Stomach smooth muscle (tissue), 2 donors: ENCODE data around the gene GRHL3.

Experiments
- H3K27ac ChIP-seq: one replicate; pipeline ENCODE4 v1.7.0; 2013; ENCODE audit warnings: mild to moderate bottlenecking, low read length, inconsistent platforms
- H3K27me3 ChIP-seq, 2 donors: one replicate each; pipeline ENCODE4 v1.7.0; 2013; ENCODE audit warnings: low read length in 2 of 2; ENCODE audit not compliant: insufficient read depth in 2 of 2, control insufficient read depth in 1 of 2
- H3K36me3 ChIP-seq, 2 donors: one replicate each; pipeline ENCODE4 v1.7.0; 2013; ENCODE audit warnings: low read length in 2 of 2; ENCODE audit not compliant: control insufficient read depth in 2 of 2, insufficient read depth in 2 of 2
- H3K4me1 ChIP-seq: one replicate; pipeline ENCODE4 v1.7.0; 2013; ENCODE audit warnings: low read length; ENCODE audit not compliant: control insufficient read depth, insufficient read depth
- H3K4me3 ChIP-seq, 2 donors: one replicate each; pipeline ENCODE4 v1.7.0; 2013; ENCODE audit warnings: low read length in 2 of 2
- H3K9ac ChIP-seq, 2 donors: one replicate each; pipeline ENCODE4 v1.7.0; 2013; ENCODE audit warnings: low read length in 2 of 2, mild to moderate bottlenecking in 1 of 2
- H3K9me3 ChIP-seq, 2 donors: one replicate each; pipeline ENCODE4 v1.7.0; 2013; ENCODE audit warnings: low read length in 2 of 2; ENCODE audit not compliant: control insufficient read depth in 2 of 2
- donor health status: healthy.
- donor health status: Pancreatic carcinoma.

The GRHL3 gene

GRCh38 chr1:24357038-24357437 is 37.9 kb downstream of the GRHL3 start:
- Histone ChIP-seq H3K27me3 (no peaks in the 10 kb centered on the region), H3K4me1 (no peaks in the 10 kb centered on the region), H3K9ac (no peak overlapping the region), H3K36me3 (peaks cover 3 to 9% of the 10 kb centered on the region in 2 donors), H3K4me3 (no peak overlapping the region), H3K27ac (no peak overlapping the region), H3K9me3 (no peaks in the 10 kb centered on the region)

GRCh38 chr1:24360681-24361080 is 41.5 kb downstream of the GRHL3 start:
- H3K27me3 ChIP-seq: no peaks in the 10 kb centered on the region
- peaks cover 6 to 9% of the 10 kb centered on the region in 2 donors for H3K36me3 ChIP-seq
- peaks cover 6% of the 10 kb centered on the region for H3K4me1 ChIP-seq
- no peak overlapping the region for H3K9ac ChIP-seq
- H3K27ac ChIP-seq: no peak overlapping the region
- H3K4me3 ChIP-seq: no peak overlapping the region
- H3K9me3 ChIP-seq: no peaks in the 10 kb centered on the region

DNA sequence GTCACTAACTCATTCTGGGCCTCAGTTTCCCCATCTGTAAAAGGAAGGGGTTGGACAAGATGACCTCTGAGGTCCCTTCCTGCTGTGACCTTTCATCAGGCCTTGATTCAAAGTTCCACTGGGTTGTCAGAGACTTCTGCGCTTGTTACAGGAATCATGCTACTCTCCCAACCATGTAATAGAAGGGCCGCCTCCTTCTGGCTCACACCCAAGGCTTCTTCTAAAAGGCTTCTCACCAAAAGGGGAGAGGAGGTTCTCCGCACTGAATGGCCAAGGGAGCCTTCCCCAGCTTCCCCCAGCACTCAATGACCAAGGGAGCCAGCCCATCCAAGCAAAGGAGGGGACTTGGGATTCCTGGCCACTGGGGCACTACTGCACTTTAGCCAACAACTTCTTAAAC is 42.7 kb downstream of the GRHL3 start:
- no peak overlapping the region for H3K27ac ChIP-seq
- H3K4me3 ChIP-seq: no peak overlapping the region
- no peaks in the 10 kb centered on the region for H3K27me3 ChIP-seq
- H3K4me1 ChIP-seq: peaks cover 6% of the 10 kb centered on the region
- peaks cover 6 to 9% of the 10 kb centered on the region in 2 donors for H3K36me3 ChIP-seq
- no peak overlapping the region for H3K9ac ChIP-seq
- no peaks in the 10 kb centered on the region for H3K9me3 ChIP-seq

DNA sequence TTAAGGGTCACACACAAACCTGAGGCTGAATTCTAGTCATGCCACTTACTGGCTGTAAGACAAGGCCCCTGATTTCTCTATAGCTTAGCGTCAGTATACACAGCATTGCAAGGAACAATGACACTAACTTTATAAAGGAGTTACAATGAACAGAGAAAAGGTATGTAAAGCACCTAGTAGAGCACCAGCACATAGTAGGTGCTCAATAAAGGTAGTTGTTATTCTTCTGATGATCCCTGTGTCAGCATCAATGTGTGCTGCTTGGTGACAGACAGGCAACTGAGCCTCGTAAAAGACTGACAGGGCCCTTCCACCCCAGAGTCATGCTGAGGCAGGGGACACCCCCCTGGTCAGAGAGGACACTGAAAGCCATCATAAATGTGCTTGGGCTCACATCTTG is 43.2 kb downstream of the GRHL3 start:
- no peaks in the 10 kb centered on the region for H3K27me3 ChIP-seq
- no peak overlapping the region for H3K9ac ChIP-seq
- no peak overlapping the region for H3K27ac ChIP-seq
- peaks cover 6% of the 10 kb centered on the region in 2 donors for H3K36me3 ChIP-seq
- H3K4me3 ChIP-seq: no peak overlapping the region
- H3K4me1 ChIP-seq: peaks cover 6% of the 10 kb centered on the region
- no peaks in the 10 kb centered on the region for H3K9me3 ChIP-seq

DNA sequence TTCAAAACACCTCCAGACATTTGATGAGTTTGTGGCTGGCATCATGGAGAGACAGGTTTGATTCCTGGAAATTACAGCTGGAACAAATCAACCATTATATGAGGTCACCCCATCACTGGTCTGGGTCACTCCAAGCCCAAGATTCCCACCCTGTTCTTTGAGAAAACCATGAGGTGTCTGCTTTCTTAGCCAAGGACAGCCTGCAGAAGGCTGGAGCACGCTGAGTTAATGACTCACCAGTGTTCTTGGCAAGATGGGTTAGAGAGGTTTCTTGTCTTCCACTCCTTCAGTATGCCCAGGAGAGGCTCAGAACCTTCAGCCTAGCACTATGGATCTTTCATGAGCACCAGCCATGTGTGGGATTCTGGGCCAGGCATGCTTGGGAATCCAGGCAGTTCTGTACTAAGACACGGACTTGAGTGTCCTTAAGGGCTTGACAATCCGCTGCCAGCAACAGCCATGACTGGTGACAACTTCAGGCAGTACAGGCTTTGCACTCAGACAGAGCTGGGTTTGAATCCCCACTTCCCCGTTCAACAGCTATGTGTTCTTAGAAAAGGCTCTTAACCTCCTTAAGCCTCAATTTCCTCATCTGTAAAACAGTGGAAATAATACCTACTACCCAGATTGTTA is 43.9 kb downstream of the GRHL3 start:
- Histone ChIP-seq H3K4me3 (no peak overlapping the region), H3K4me1 (peaks cover 6% of the 10 kb centered on the region), H3K36me3 (peaks cover 5 to 6% of the 10 kb centered on the region in 2 donors), H3K27ac (no peak overlapping the region), H3K9me3 (no peaks in the 10 kb centered on the region), H3K9ac (no peak overlapping the region), H3K27me3 (no peaks in the 10 kb centered on the region)

GRCh38 chr1:24363994-24364393 is 44.8 kb downstream of the GRHL3 start:
- H3K9me3 ChIP-seq: no peaks in the 10 kb centered on the region
- peaks cover 5 to 8% of the 10 kb centered on the region in 2 donors for H3K36me3 ChIP-seq
- H3K27me3 ChIP-seq: no peaks in the 10 kb centered on the region
- no peak overlapping the region for H3K9ac ChIP-seq
- no peak overlapping the region for H3K4me3 ChIP-seq
- no peak overlapping the region for H3K27ac ChIP-seq
- peaks cover 6% of the 10 kb centered on the region for H3K4me1 ChIP-seq

DNA sequence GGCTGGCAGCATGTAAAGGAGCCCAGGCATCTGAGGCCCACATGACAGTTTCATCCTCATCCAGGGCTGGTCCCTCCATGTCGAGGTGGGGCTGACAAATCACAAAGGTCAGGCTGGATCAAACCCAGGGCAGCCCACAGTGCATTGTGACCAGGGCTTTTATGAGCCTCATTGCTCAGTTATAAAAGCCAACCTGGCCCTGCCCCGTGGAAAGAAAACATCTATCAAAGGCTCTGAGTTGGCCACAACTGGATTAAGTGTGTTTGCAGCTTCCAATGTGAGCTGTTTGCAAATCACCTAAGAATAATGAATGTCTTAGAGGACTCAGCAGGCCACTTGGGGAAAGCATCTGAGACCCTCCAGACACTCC is 45.4 kb downstream of the GRHL3 start:
- peaks cover 6% of the 10 kb centered on the region for H3K4me1 ChIP-seq
- peaks cover 6% of the 10 kb centered on the region in 2 donors for H3K36me3 ChIP-seq
- no peaks in the 10 kb centered on the region for H3K9me3 ChIP-seq
- no peak overlapping the region for H3K9ac ChIP-seq
- H3K27me3 ChIP-seq: no peaks in the 10 kb centered on the region
- H3K27ac ChIP-seq: no peak overlapping the region
- no peak overlapping the region for H3K4me3 ChIP-seq

DNA sequence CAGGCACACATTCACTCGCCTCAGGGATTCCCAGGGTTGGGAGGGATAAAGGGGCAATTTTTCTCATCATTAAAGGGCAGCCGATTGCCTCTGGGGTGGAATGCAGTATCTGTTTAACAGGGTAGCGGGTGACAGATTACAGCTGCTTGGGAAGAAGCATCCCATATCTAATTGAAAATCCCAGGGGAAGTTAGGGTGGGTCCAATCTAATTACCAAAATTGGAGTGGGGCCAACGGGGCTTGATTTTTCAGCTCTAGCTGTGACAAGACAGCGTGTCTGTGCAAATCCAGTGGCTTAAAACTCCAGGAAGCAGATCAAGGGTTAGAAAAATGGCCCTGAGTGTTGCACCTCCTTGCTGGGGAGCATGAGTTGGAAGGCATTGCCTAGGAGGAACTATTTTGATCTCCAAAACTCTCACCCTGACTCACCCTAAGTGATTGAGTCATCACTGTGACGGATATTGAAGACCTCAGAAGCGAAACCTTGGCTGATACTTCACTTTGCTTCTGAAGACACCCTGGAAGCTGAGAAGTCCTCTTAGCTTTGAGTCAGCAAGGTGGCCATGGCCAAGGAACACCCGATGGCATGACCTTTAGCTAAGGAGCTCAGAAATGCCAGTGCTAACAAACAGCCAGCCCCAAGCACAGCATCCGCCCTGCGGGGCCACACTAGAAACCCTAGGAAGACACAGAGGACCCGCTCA is 46.0 kb downstream of the GRHL3 start:
- no peaks in the 10 kb centered on the region for H3K27me3 ChIP-seq
- no peak overlapping the region for H3K9ac ChIP-seq
- no peak overlapping the region for H3K4me3 ChIP-seq
- H3K36me3 ChIP-seq: peaks cover 4 to 6% of the 10 kb centered on the region in 2 donors
- no peak overlapping the region for H3K27ac ChIP-seq
- no peaks in the 10 kb centered on the region for H3K9me3 ChIP-seq
- H3K4me1 ChIP-seq: peaks cover 6% of the 10 kb centered on the region

DNA sequence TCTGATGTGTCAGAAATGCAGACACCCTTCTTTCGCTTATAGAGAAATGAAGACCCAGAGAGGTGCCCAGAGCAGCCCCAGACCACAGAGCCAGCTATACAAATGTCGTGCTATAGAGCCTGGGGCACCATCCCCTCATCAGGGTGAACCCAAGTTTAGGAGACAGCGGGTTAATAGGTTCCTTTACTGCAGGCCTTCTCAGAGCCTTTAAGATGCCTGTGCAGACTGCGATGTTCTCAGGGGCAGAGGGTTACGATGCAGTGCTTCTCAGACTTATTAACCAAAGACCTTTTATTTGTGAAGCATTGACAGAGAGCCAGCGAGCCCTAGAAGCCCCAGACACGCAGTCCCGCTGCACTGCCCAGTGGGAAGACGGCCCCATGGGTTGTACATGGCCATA is 47.5 kb downstream of the GRHL3 start:
- Histone ChIP-seq H3K36me3 (peaks cover 4 to 6% of the 10 kb centered on the region in 2 donors), H3K27me3 (no peaks in the 10 kb centered on the region), H3K27ac (no peak overlapping the region), H3K4me3 (no peak overlapping the region), H3K9me3 (no peaks in the 10 kb centered on the region), H3K9ac (no peak overlapping the region), H3K4me1 (peaks cover 6% of the 10 kb centered on the region)

DNA sequence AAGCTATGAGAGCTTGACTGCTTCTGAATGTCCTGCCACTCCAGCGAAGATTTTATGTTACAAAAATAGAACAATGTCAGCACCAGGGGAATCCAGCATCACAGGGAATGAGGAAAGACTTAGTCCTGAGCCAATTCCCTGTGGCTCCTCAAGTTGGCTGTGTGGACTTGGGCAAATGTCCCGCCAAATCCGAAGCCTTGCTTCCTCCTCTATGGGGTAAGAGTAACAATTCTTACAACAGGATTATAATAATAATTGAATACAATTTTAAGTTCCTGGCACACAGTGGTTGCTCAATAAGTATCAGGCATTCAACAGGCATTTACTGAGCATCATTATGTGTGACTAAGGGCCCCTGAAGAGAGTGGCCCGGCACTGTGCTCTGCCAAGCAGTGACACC is 50.0 kb downstream of the GRHL3 start:
- Histone ChIP-seq H3K4me1 (peaks cover 6% of the 10 kb centered on the region), H3K36me3 (peaks cover 3 to 6% of the 10 kb centered on the region in 2 donors), H3K9me3 (no peaks in the 10 kb centered on the region), H3K27ac (no peak overlapping the region), H3K4me3 (no peak overlapping the region), H3K27me3 (no peaks in the 10 kb centered on the region), H3K9ac (no peak overlapping the region)

- no peaks in the 10 kb centered on the region for H3K9me3 ChIP-seq
- H3K4me3 ChIP-seq: no peak overlapping the region
- H3K4me1 ChIP-seq: peaks cover 4% of the 10 kb centered on the region
- H3K36me3 ChIP-seq: peaks cover 3 to 6% of the 10 kb centered on the region in 2 donors
- H3K9ac ChIP-seq: no peak overlapping the region
- H3K27me3 ChIP-seq: no peaks in the 10 kb centered on the region
- no peak overlapping the region for H3K27ac ChIP-seq
These were observed 50.6 kb downstream of the GRHL3 start for GRCh38 chr1:24369801-24370200.
